ENCODE data around the gene SLC6A17. TPM values are rescaled to one million over a fixed set of nuclear protein-coding genes. Genes with fewer than 3 reads are reported as not detected.

Gene SLC6A17
- total RNA-seq, 2 donors from 2014 or later, result 0.07 TPM; not detected in 1

DNA sequence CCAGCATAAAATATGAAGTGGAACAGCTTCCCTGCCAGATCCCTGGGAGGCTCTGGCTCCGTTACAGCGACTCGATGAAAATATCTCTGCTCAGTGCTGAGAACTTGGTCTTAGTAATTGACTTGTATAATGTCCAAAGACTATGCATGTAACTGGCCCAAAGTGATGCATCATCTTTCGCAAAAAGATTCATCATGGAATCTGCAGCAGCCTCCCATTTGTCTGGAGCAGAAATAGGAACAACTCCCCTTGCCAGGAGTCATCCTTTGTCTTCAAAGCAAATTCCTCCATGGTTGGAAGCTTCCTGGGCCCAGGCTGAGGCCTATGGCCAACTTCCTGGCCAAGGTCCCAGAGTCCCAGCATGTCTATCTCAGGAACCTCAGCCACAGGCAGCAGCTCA is 16.9 kb upstream of the SLC6A17 start:
- TF ChIP-seq, protein P1, sequence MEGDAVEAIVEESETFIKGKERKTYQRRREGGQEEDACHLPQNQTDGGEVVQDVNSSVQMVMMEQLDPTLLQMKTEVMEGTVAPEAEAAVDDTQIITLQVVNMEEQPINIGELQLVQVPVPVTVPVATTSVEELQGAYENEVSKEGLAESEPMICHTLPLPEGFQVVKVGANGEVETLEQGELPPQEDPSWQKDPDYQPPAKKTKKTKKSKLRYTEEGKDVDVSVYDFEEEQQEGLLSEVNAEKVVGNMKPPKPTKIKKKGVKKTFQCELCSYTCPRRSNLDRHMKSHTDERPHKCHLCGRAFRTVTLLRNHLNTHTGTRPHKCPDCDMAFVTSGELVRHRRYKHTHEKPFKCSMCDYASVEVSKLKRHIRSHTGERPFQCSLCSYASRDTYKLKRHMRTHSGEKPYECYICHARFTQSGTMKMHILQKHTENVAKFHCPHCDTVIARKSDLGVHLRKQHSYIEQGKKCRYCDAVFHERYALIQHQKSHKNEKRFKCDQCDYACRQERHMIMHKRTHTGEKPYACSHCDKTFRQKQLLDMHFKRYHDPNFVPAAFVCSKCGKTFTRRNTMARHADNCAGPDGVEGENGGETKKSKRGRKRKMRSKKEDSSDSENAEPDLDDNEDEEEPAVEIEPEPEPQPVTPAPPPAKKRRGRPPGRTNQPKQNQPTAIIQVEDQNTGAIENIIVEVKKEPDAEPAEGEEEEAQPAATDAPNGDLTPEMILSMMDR (conservative IDR thresholded peaks at IDR 0.05), result no peak
- Mint-ChIP-seq H3K9me3 (no peaks in the 10 kb centered on the region), H3K27ac (no peak overlapping the region), H3K4me1 (peaks cover 46% of the 10 kb centered on the region), H3K36me3 (ENCODE audit: low read depth) (no peaks in the 10 kb centered on the region), H3K4me3 (no peak overlapping the region), H3K27me3 (ENCODE audit: insufficient read depth) (peaks cover 39% of the 10 kb centered on the region)
- H3K9me3 ChIP-seq (ENCODE audit: control insufficient read depth, low read length), result no peaks in the 10 kb centered on the region
- peaks cover 35% of the 10 kb centered on the region for H3K27me3 ChIP-seq (ENCODE audit: control insufficient read depth, insufficient read depth, low read length, poor library complexity, severe bottlenecking)
- no peaks in the 10 kb centered on the region for H3K36me3 ChIP-seq (ENCODE audit: control insufficient read depth, insufficient read depth, low read length)
- no peak overlapping the region for H3K9ac ChIP-seq (ENCODE audit: extremely low read depth, low read length, poor library complexity, severe bottlenecking)
- H3K27ac ChIP-seq (ENCODE audit: low read depth, low read length), result no peak overlapping the region
- H3K4me3 ChIP-seq (ENCODE audit: low read length), result no peak overlapping the region
- H3K4me1 ChIP-seq (ENCODE audit: control insufficient read depth, insufficient read depth, low read length), result peaks cover 18% of the 10 kb centered on the region
- 95 to 97% methylated on average over 4 of the region's 4 CpGs for WGBS, 2 experiments (ENCODE audit: insufficient coverage in 1 of 2, insufficient read length in 1 of 2)
- DNase-seq, result no peak

DNA sequence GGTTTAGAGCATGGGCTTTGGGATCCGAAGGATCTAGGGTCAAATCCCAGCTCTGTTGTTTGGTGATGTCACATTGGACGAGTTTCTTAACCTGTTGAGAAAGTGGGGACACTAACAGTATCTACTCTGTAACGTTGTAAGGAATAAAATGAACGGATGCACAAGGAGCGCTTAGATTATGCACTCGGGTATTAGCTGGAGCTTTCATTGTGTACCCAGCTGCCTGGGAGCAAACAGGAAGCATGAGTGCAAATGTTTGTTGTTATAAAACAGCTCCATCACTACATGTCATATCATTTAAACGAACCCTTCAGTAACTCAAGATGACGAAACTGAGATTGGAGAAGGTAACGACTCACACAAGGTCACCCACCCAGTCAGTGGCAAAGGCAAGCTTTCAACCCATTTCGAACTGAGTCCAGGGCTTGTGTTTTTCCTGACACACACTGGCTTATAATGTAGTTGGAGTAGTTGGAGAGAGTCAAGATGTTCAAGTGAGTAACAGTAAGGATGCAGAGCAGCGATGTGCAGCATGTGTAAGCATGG is 16.2 kb upstream of the SLC6A17 start:
- H3K4me1 ChIP-seq (ENCODE audit: control insufficient read depth, insufficient read depth, low read length), result peaks cover 18% of the 10 kb centered on the region
- H3K27me3 Mint-ChIP-seq (ENCODE audit: insufficient read depth), result peaks cover 36% of the 10 kb centered on the region

DNA sequence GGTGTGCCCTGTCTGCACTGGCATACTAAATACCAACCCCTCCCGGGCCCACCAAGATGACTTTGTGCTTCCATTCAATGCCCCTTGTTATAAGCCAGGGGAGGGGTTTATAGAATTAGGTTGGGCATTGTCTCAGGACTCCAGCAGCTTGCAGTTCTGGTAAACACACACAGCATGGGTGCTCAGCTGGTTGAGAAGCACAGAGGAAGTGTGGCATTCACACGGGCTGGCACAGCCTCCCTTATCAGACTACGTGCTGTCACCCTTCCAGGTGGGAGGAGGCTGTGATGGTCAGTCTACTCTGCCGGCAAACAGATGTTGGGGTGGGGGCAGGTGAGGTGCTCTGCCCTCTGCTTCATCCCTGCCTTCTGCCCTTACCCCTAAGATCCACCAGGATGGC is 15.0 kb upstream of the SLC6A17 start:
- Histone ChIP-seq H3K27me3 (ENCODE audit: control insufficient read depth, insufficient read depth, low read length, poor library complexity, severe bottlenecking) (peaks cover 34% of the 10 kb centered on the region), H3K27ac (ENCODE audit: low read depth, low read length) (no peak overlapping the region), H3K36me3 (ENCODE audit: control insufficient read depth, insufficient read depth, low read length) (no peaks in the 10 kb centered on the region), H3K9ac (ENCODE audit: extremely low read depth, low read length, poor library complexity, severe bottlenecking) (no peak overlapping the region), H3K4me3 (ENCODE audit: low read length) (peak overlapping the region; percentile 9), H3K9me3 (ENCODE audit: control insufficient read depth, low read length) (no peaks in the 10 kb centered on the region), H3K4me1 (ENCODE audit: control insufficient read depth, insufficient read depth, low read length) (peaks cover 18% of the 10 kb centered on the region)
- WGBS, 2 experiments (ENCODE audit: insufficient coverage in 1 of 2, insufficient read length in 1 of 2), result 0 to 44% methylated on average over 1 to 4 of the region's 4 CpGs
- TF ChIP-seq, protein P1 (conservative IDR thresholded peaks at IDR 0.05), result no peak
- DNase-seq, result peak; percentile 79
- H3K27ac Mint-ChIP-seq, result peak overlapping the region; percentile 28
- H3K27me3 Mint-ChIP-seq (ENCODE audit: insufficient read depth), result peaks cover 30% of the 10 kb centered on the region
- no peaks in the 10 kb centered on the region for H3K9me3 Mint-ChIP-seq
- H3K4me3 Mint-ChIP-seq, result peak overlapping the region; percentile 6
- H3K36me3 Mint-ChIP-seq (ENCODE audit: low read depth), result no peaks in the 10 kb centered on the region
- H3K4me1 Mint-ChIP-seq, result peaks cover 46% of the 10 kb centered on the region

More for the DNA sequence above, 16.2 kb upstream of the SLC6A17 start:
- Mint-ChIP-seq H3K27ac (no peak overlapping the region), H3K36me3 (ENCODE audit: low read depth) (no peaks in the 10 kb centered on the region), H3K4me1 (peaks cover 46% of the 10 kb centered on the region), H3K4me3 (no peak overlapping the region), H3K9me3 (no peaks in the 10 kb centered on the region)
- Histone ChIP-seq H3K27ac (ENCODE audit: low read depth, low read length) (no peak overlapping the region), H3K9ac (ENCODE audit: extremely low read depth, low read length, poor library complexity, severe bottlenecking) (no peak overlapping the region), H3K9me3 (ENCODE audit: control insufficient read depth, low read length) (no peaks in the 10 kb centered on the region), H3K27me3 (ENCODE audit: control insufficient read depth, insufficient read depth, low read length, poor library complexity, severe bottlenecking) (peaks cover 35% of the 10 kb centered on the region), H3K36me3 (ENCODE audit: control insufficient read depth, insufficient read depth, low read length) (no peaks in the 10 kb centered on the region), H3K4me3 (ENCODE audit: low read length) (no peak overlapping the region)
- TF ChIP-seq, protein P1 (conservative IDR thresholded peaks at IDR 0.05), result no peak
- 93 to 94% methylated on average over 10 to 11 of the region's 11 CpGs for WGBS, 2 experiments (ENCODE audit: insufficient coverage in 1 of 2, insufficient read length in 1 of 2)
- no peak for DNase-seq

All from endodermal cell (in vitro differentiated cells).